ENCODE results near the gene CAMSAP1.

The CAMSAP1 gene

DNA sequence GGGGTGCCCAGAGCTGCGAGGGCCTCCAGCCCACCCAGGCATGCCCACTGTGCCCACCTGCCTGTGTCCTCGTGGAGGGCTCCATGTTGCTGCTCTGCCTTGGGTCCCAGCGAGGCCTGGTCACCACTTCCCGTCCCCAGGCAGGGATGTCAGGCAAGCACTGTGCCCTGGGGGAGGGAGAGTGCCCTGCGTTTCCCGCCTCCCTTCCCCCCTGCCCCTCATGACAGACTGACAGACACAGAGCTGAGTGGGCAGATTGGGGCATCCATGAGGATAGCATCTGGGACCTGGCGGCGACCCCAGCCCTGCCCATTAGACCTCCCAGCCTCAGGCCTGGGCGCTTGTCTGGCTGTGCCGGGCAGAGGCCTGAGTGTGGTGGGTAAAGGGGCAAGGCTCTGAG, 148.5 kb downstream of the CAMSAP1 start:
- Histone ChIP-seq H3K36me3 (no peaks in the 10 kb centered on the region), H3K27me3 (no peaks in the 10 kb centered on the region)
- TF ChIP-seq, protein P1, sequence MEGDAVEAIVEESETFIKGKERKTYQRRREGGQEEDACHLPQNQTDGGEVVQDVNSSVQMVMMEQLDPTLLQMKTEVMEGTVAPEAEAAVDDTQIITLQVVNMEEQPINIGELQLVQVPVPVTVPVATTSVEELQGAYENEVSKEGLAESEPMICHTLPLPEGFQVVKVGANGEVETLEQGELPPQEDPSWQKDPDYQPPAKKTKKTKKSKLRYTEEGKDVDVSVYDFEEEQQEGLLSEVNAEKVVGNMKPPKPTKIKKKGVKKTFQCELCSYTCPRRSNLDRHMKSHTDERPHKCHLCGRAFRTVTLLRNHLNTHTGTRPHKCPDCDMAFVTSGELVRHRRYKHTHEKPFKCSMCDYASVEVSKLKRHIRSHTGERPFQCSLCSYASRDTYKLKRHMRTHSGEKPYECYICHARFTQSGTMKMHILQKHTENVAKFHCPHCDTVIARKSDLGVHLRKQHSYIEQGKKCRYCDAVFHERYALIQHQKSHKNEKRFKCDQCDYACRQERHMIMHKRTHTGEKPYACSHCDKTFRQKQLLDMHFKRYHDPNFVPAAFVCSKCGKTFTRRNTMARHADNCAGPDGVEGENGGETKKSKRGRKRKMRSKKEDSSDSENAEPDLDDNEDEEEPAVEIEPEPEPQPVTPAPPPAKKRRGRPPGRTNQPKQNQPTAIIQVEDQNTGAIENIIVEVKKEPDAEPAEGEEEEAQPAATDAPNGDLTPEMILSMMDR (IDR thresholded peaks at IDR 0.05): no peak

More for the DNA sequence above, 148.5 kb downstream of the CAMSAP1 start:
- Histone ChIP-seq H3K4me1 (ENCODE audit: control insufficient read depth in 1 of 2, insufficient read depth in 1 of 2, low read depth in 1 of 2, low read length in 1 of 2) (no peaks in the 10 kb centered on the region), H3K4me3 (ENCODE audit: low read depth in 1 of 2, low read length in 1 of 2) (no peak overlapping the region), H3K9me3 (no peaks in the 10 kb centered on the region), H3K27ac (no peak overlapping the region)
